NCI-H510A treated with DMSO at 0.1 percent for 48 hours (cell line): ENCODE data around the gene CTAGE9.

Source experiments
- DNase-seq: peaks from one replicate; lab custom pipeline; 2025; lab: John Stamatoyannopoulos, UW

The CTAGE9 gene

DNA sequence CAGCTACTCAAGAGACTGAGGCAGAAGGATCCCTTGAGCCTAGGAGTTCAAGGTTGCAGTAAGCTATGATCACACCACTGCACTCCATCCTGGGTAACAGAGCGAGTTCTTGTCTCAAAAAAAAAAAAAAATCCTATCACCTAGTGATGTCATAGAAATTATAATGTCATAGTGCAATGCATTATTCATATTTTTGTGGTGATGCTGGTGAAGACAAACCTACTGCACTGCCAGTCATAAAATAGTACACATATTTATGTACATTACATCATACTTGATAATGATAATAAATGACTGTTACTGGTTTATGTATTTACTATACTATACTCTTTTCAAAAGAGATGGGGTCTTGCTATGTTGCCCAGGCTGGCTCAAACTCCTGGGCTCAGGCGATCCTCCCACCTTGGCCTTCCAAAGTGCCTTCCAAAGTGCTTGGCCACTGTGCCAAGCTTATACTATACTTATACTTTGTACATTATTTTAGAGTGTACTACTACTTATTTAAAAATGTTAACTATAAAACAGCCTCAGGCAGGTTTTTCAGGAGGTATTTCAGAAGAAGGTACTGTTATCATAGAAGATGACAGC lies 47.1 kb downstream of the CTAGE9 start:
- DNase-seq, result no peak

DNA sequence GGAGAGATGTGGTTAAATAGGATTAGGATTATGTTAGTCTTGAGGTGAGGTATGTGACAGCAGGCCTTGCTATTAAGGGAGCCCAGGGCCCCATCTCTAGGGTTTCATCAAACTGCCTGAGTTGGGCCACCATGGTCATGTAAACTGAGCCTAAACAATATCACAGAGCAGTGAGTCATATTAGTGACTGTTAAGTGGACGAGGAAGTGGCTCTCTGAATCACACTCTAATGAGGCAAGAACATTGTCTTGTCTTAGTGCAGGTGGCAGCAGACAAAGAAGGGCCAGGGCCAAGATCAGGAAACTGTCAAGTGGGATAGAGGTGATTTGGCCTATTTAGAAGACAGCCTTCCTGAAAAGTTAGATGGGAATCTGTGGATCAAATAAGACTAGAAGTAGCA lies 50.6 kb downstream of the CTAGE9 start:
- no peak for DNase-seq
